GM12873 (cell line): ENCODE results near the gene JMJD1C.

Experiments
- TF ChIP-seq, protein P1 (sequence below): IDR thresholded peaks from 2 replicates; pipeline ENCODE4 v1.5.1; 2012; ENCODE audit warnings: low read depth, mild to moderate bottlenecking, moderate library complexity, low read length, control low read depth; ENCODE audit not compliant: insufficient read depth; ENCODE audit errors: missing control alignments

JMJD1C gene

DNA sequence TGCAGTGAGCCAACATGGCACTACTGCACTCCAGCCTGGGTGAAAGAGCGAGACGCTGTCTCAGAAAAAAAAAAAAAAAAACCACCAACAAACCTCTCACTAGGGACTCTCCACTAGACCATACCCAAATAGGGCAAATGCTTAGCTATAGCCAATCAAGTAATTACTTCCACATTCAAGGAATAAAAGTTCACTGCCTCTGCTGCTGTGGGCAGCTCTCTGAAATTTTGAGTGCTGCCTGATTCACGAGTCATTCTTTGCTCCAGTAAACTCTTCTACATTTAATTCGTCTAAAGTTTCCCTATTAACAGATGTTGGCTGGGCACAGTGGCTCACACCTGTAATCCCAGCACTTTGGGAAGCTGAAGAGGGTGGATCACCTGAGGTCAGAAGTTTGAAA, 337.3 kb downstream of the JMJD1C start:
- TF ChIP-seq, protein P1, sequence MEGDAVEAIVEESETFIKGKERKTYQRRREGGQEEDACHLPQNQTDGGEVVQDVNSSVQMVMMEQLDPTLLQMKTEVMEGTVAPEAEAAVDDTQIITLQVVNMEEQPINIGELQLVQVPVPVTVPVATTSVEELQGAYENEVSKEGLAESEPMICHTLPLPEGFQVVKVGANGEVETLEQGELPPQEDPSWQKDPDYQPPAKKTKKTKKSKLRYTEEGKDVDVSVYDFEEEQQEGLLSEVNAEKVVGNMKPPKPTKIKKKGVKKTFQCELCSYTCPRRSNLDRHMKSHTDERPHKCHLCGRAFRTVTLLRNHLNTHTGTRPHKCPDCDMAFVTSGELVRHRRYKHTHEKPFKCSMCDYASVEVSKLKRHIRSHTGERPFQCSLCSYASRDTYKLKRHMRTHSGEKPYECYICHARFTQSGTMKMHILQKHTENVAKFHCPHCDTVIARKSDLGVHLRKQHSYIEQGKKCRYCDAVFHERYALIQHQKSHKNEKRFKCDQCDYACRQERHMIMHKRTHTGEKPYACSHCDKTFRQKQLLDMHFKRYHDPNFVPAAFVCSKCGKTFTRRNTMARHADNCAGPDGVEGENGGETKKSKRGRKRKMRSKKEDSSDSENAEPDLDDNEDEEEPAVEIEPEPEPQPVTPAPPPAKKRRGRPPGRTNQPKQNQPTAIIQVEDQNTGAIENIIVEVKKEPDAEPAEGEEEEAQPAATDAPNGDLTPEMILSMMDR, result no peak

DNA sequence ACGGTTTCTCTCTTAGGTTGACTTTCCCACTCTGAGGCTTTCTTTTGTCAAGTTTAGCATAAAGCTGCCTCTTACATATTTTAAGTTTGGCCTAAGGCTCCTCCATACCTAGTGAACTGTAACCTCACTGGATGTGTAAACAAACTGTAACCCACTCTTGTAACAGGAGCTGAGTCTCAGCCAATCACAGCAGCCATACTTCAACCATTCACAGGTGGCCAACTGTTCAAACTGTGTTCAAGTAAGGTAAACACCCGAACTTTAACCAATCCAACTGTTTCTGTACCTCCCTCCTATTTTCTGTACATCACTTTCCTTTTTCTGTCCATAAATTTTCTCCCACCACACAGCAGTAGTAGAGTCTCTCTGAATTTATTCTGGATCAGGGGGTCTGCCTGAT, 340.3 kb downstream of the JMJD1C start:
- TF ChIP-seq, protein P1, result no peak

DNA sequence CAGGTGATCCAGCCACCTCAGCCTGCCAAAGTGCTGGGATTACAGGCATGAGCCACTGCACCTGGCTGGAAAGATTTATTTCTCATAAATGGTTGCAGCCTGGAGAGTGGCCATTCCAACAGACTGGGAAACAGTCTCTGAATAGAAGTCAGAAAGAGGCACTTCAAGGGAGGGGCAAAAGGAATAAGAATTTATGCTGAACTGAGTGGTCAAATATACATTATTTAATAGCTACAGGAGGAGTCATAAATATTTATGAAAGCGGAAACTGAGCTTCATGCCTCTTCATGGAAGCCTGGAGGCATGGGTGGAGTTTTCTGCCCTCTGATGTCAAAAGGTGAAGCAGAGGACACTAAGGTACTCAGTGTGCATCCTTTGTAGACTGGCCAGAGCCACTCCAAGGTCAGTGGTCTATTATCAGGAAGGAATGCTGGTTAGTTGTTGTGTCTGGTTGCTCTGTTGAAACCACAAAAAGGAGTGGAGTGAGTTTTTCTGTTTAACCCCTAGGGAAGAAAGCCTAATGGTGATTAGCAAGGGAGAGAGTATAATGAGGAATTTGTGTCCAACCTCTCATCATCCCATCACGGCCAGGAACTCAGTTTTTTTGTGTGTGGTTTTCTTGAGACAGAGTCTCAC, 341.9 kb downstream of the JMJD1C start:
- TF ChIP-seq, protein P1, result no peak

DNA sequence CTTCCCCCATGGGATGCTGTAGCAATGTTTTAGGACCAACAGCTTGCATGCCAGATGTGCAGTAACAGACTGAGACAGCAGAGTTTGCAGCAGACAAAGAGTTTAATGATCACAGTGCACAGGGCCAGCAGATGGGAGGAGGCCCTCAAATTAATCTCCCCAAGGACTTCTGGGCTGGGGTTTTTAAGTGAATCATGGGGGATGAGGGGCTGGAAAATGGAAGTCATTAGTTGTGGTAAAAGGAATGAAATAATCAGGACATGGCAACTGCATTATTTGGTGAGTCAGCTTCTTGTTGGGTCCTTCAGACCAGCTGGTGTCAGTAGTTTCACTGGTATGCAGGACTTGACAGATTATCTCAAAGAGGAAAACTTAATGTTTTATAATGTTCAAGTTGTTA, 345.2 kb downstream of the JMJD1C start:
- TF ChIP-seq, protein P1, result no peak

DNA sequence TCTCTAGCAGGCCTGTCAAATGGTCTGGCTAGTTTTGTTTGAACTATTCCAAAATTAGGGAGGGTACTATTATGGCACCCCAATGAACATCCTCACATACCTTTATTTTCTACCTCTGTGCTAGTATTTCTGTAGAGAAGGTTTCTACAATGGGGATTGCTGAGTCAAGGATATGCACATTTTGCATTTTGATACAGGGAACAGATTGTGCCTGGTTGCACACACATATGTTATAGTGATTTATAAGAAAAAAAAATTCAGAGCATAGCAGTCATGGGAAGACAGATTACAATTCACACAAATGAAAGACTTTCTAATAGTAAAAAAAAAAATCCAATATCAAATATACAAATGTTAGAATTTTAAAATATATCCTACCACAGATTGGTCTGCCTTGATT, 346.7 kb downstream of the JMJD1C start:
- TF ChIP-seq, protein P1, result no peak
